Activated naive CD8-positive, alpha-beta T cell treated with anti-CD3 and anti-CD28 coated beads for 36 hours (primary cell): ENCODE data around the gene DZIP1. TPM values are rescaled to one million over a fixed set of nuclear protein-coding genes. Genes with fewer than 3 reads are reported as not detected.
"Not testable (repeated sequence)": the region's sequence is repeated elsewhere in the genome, so short reads cannot be mapped to it uniquely, and the experiment has no call there.

Experiments
- DNase-seq: peaks from one replicate; pipeline ENCODE4 v3.0.0; 2021
- H3K27ac Mint-ChIP-seq: one replicate; pipeline ENCODE4 v1.8.0; 2022; ENCODE audit warnings: mild to moderate bottlenecking, moderate library complexity, mixed read lengths
- H3K27me3 Mint-ChIP-seq: one replicate; pipeline ENCODE4 v1.8.0; 2022; ENCODE audit warnings: mild to moderate bottlenecking, mixed read lengths
- H3K36me3 Mint-ChIP-seq: one replicate; pipeline ENCODE4 v1.8.0; 2021; ENCODE audit warnings: mild to moderate bottlenecking, mixed read lengths
- H3K4me1 Mint-ChIP-seq: one replicate; pipeline ENCODE4 v1.8.0; 2021; ENCODE audit warnings: mixed read lengths
- H3K4me3 Mint-ChIP-seq: one replicate; pipeline ENCODE4 v1.8.0; 2022; ENCODE audit warnings: mild to moderate bottlenecking, moderate library complexity, mixed read lengths
- H3K9me3 Mint-ChIP-seq: one replicate; pipeline ENCODE4 v1.8.0; 2022; ENCODE audit warnings: mixed read lengths
- total RNA-seq, 2 experiments: library from RNA; stranded (reverse); gene quantifications; one replicate each; pipeline ENCODE4 v1.2.3, GENCODE V29; 2021

DZIP1 gene
- total RNA-seq, 2 experiments from 2014 or later: 0.36 to 1.1 TPM

DNA sequence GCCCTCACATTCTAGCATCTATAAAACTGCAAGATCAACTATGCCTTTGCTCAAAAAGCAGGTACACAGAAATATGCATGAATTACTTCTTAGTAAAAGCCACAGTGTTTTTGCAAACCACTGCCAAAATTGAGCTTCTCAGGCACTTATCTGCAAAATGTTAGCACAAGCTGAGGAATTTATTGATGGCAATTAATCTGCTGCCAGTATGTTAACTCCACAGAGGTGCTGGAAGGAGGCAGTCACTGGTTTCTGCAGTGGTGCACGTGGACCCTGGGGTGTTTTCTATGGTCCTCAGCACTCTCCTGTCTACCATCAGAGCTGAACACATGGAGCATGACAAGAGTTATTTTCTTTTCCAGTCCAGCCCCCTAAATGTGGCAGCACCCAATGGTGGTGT lies 47.8 kb downstream of the DZIP1 start:
- Mint-ChIP-seq H3K4me1 (no peaks in the 10 kb centered on the region), H3K9me3 (no peaks in the 10 kb centered on the region), H3K36me3 (no peaks in the 10 kb centered on the region), H3K27me3 (peaks cover 9% of the 10 kb centered on the region), H3K27ac (no peak overlapping the region), H3K4me3 (no peak overlapping the region)
- no peak for DNase-seq

DNA sequence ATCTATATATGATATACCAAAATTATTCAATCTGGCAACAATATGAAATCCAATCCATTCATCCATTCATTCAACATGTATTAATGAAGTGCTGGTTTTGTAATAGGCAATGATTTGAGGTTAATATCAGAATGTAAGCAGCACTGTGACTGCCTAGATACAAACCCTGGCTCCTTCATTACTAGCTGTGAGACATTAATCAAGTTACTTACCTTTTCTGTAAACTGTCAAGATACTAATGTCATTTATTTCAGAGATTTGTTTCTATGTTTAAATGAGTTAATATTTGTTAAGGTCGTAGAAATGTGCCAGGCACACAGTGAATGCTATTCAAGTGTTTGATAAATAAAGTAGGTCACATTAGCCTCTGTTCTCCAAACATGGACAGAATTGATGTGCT lies 51.0 kb downstream of the DZIP1 start:
- no peak overlapping the region for H3K27ac Mint-ChIP-seq
- no peaks in the 10 kb centered on the region for H3K36me3 Mint-ChIP-seq
- peaks cover 19% of the 10 kb centered on the region for H3K27me3 Mint-ChIP-seq
- no peak overlapping the region for H3K4me3 Mint-ChIP-seq
- no peaks in the 10 kb centered on the region for H3K9me3 Mint-ChIP-seq
- DNase-seq: no peak
- no peaks in the 10 kb centered on the region for H3K4me1 Mint-ChIP-seq

GRCh38 chr13:95588721-95589120 lies 55.8 kb downstream of the DZIP1 start:
- Mint-ChIP-seq H3K4me1 (no peaks in the 10 kb centered on the region), H3K27ac (no peak overlapping the region)

DNA sequence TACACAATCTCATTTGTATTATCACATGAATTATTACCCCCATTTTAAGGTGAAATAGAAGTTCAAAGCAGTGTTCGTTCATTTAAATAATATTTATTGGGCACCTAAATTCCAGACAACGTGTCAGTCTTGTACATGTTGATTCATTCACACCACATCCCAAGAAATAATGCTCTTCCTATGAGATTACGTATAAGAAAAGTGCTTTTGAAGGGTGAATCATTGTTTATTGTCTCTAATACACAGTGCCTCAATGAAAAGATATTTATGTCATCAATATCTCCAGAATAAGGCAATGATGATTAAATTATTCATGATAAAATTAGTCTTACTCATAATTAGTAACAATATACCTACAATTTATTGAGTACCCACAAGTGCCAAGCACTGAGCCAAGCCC lies 56.4 kb downstream of the DZIP1 start:
- Mint-ChIP-seq H3K36me3 (no peaks in the 10 kb centered on the region), H3K27ac (no peak overlapping the region), H3K9me3 (no peaks in the 10 kb centered on the region), H3K4me1 (no peaks in the 10 kb centered on the region), H3K4me3 (no peak overlapping the region), H3K27me3 (peaks cover 10% of the 10 kb centered on the region)
- DNase-seq: no peak

More at GRCh38 chr13:95588721-95589120, 55.8 kb downstream of the DZIP1 start:
- Mint-ChIP-seq H3K36me3 (no peaks in the 10 kb centered on the region), H3K4me3 (no peak overlapping the region), H3K27me3 (peaks cover 12% of the 10 kb centered on the region), H3K9me3 (no peaks in the 10 kb centered on the region)
- no peak for DNase-seq

DNA sequence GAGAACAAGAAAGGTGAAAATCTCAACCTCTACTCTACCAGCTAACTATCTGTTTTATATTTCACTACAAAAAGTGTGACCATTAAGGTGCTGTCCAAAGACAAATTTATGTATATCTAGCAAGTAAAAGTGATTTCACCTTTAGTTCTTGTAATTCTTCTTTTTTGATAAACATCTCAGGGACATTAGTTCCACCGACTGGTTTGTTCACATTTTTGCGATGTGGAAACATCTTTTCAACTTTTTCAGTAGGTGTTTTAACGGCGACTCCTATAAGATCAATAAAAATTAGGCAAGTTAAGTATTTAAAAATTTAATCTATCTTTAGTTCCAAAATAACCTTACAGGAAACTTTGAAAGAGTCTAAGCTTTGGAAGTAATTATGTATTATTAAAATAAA lies 58.6 kb downstream of the DZIP1 start:
- H3K4me1 Mint-ChIP-seq: no peaks in the 10 kb centered on the region
- peaks cover 9% of the 10 kb centered on the region for H3K27me3 Mint-ChIP-seq

GRCh38 chr13:95579303-95579702 lies 65.2 kb downstream of the DZIP1 start:
- Mint-ChIP-seq H3K27ac (no peak overlapping the region), H3K4me3 (no peak overlapping the region), H3K36me3 (no peaks in the 10 kb centered on the region), H3K27me3 (peaks cover 5% of the 10 kb centered on the region), H3K9me3 (no peaks in the 10 kb centered on the region), H3K4me1 (no peaks in the 10 kb centered on the region)
- DNase-seq: no peak

More for the DNA sequence above, 58.6 kb downstream of the DZIP1 start:
- no peak overlapping the region for H3K4me3 Mint-ChIP-seq
- H3K36me3 Mint-ChIP-seq: no peaks in the 10 kb centered on the region
- no peak for DNase-seq
- H3K27ac Mint-ChIP-seq: no peak overlapping the region
- H3K9me3 Mint-ChIP-seq: no peaks in the 10 kb centered on the region

GRCh38 chr13:95573221-95573620 lies 71.3 kb downstream of the DZIP1 start:
- Mint-ChIP-seq H3K27ac (no peak overlapping the region), H3K4me1 (no peaks in the 10 kb centered on the region), H3K27me3 (peaks cover 3% of the 10 kb centered on the region), H3K4me3 (no peak overlapping the region), H3K36me3 (no peaks in the 10 kb centered on the region), H3K9me3 (no peaks in the 10 kb centered on the region)
- no peak for DNase-seq

DNA sequence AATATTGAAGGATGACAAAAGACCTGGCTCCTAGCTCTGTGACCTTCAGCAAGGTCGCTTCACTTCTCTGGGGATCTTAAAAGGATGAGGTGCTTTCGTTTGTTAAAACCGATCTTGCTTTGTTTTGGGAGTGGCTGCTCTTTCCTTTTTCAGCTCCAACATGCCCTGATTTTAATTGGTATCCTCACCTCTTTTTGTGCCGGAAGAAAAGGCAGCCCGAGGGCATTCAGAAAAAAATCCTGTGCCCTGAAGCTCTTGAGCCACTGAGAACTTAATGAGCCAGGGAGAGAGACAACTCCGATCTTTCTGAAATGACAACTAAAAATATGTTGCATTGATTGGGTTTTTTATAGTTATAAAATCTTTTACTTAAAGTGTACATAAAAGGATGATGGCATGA lies 72.6 kb downstream of the DZIP1 start:
- Mint-ChIP-seq H3K9me3 (no peaks in the 10 kb centered on the region), H3K4me1 (no peaks in the 10 kb centered on the region), H3K4me3 (no peak overlapping the region), H3K27ac (no peak overlapping the region), H3K36me3 (no peaks in the 10 kb centered on the region), H3K27me3 (peaks cover 3% of the 10 kb centered on the region)
- no peak for DNase-seq

GRCh38 chr13:95570016-95570415 lies 74.5 kb downstream of the DZIP1 start:
- H3K9me3 Mint-ChIP-seq: peaks cover 2% of the 10 kb centered on the region
- no peaks in the 10 kb centered on the region for H3K36me3 Mint-ChIP-seq
- peaks cover 3% of the 10 kb centered on the region for H3K27me3 Mint-ChIP-seq
- no peaks in the 10 kb centered on the region for H3K4me1 Mint-ChIP-seq
- no peak overlapping the region for H3K4me3 Mint-ChIP-seq
- H3K27ac Mint-ChIP-seq: no peak overlapping the region
- DNase-seq: no peak

DNA sequence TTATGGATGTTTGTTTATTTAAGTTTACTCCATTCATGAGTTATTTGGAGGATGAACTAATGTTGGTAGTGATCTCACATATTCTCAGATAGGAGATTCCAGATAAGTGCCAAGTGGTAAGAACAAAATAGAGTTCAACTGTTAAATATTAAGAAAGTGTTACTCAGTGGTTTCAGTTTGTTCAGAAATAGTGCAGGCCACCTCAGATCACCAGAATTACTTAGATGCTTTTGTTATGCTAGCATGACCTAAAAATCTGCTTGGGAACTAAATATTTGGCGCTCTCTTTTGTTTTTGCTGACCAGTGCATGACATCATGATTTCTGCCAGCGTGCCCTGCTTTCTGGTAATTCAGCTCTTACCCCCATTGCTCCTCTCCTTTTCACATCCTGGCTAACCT lies 76.4 kb downstream of the DZIP1 start:
- H3K27ac Mint-ChIP-seq: no peak overlapping the region
- no peak for DNase-seq
- no peaks in the 10 kb centered on the region for H3K4me1 Mint-ChIP-seq
- peaks cover 3% of the 10 kb centered on the region for H3K27me3 Mint-ChIP-seq
- no peak overlapping the region for H3K4me3 Mint-ChIP-seq
- no peaks in the 10 kb centered on the region for H3K36me3 Mint-ChIP-seq
- H3K9me3 Mint-ChIP-seq: peaks cover 2% of the 10 kb centered on the region

DNA sequence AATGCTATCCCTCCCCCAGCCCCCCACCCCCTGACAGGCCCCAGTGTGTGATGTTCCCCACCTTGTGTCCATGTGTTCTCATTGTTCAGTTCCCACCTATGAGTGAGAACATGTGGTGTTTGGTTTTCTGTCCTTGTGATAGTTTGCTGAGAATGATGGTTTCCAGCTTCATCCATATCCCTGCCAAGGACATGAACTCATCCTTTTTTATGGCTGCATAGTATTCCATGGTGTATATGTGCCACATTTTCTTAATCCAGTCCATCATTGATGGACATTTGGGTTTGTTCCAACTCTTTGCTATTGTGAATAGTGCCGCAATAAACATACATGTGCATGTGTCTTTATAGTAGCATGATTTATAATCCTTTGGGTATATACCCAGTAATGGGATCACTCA lies 78.7 kb downstream of the DZIP1 start:
- H3K4me1 Mint-ChIP-seq, H3K4me3 Mint-ChIP-seq, DNase-seq, H3K27ac Mint-ChIP-seq, H3K27me3 Mint-ChIP-seq, H3K36me3 Mint-ChIP-seq, H3K9me3 Mint-ChIP-seq: not testable (repeated sequence)

GRCh38 chr13:95564733-95565291 lies 79.7 kb downstream of the DZIP1 start:
- peaks cover 2% of the 10 kb centered on the region for H3K9me3 Mint-ChIP-seq
- H3K27me3 Mint-ChIP-seq: peaks cover 8% of the 10 kb centered on the region
- no peaks in the 10 kb centered on the region for H3K4me1 Mint-ChIP-seq
- H3K36me3 Mint-ChIP-seq: no peaks in the 10 kb centered on the region
- H3K27ac Mint-ChIP-seq: no peak overlapping the region
- no peak overlapping the region for H3K4me3 Mint-ChIP-seq
- DNase-seq: no peak

DNA sequence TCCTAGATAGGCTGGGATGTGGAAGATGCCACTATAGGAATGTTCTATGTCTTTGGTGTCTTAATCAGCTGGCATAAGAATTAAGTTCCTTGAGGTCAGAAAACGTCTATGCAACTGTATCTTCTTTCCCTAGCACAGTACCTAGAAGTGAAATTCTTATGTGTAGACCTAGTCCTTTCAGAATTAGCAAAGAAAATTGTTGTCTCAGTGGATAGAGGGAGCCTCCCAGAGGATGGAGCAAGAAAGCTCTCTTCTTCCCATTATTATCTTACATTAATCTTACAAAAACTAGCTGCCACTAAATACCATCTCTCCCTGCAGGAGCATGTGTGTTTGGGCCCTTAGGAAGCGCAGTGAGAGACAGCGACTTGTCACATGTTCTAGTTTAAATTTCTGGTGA lies 80.4 kb downstream of the DZIP1 start:
- Mint-ChIP-seq H3K27me3 (peaks cover 8% of the 10 kb centered on the region), H3K27ac (no peak overlapping the region), H3K4me3 (no peak overlapping the region), H3K4me1 (no peaks in the 10 kb centered on the region), H3K36me3 (no peaks in the 10 kb centered on the region), H3K9me3 (peaks cover 2% of the 10 kb centered on the region)
- DNase-seq: no peak

DNA sequence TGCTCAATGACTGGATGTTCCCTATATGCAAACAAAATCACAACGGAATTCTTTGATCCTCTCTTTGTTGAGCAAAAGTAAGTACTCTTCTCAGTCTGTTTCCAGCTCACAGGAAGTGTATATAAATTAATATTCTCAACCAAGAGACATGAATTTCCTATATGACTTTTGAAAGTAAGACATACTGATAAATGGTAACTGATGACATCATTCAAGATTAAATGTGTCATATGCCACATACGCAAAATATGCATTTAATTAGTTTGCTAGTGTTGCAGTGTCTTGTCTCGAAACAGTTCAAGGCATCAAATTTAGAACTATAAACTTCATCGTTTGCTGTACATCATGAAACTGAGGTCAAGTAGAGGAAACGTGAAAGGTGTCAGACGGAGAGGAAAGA lies 84.1 kb downstream of the DZIP1 start:
- Mint-ChIP-seq H3K9me3 (no peaks in the 10 kb centered on the region), H3K27me3 (peaks cover 12% of the 10 kb centered on the region), H3K4me1 (no peaks in the 10 kb centered on the region), H3K27ac (no peak overlapping the region), H3K4me3 (no peak overlapping the region), H3K36me3 (no peaks in the 10 kb centered on the region)
- no peak for DNase-seq

DNA sequence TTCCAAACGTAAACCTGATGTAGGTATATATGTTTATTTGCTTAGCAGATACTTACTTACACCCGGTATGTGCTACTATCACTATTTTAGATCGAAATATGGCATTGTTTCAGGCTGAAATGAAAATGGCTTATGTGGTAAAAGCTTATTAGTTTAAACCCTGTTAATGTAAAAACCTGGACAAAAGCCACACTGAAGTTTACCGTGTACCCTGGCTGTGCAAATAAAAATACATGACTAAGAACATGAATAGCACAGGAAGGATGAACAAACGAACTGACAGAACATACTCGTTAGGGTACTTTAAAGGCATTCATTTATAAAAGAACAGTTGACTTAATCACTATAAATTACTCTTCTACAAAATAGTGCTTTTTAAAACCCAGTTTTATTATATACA lies 85.4 kb downstream of the DZIP1 start:
- Mint-ChIP-seq H3K4me1 (no peaks in the 10 kb centered on the region), H3K9me3 (no peaks in the 10 kb centered on the region), H3K36me3 (no peaks in the 10 kb centered on the region), H3K27me3 (peaks cover 25% of the 10 kb centered on the region), H3K27ac (no peak overlapping the region), H3K4me3 (no peak overlapping the region)
- no peak for DNase-seq

- no peak overlapping the region for H3K27ac Mint-ChIP-seq
- H3K36me3 Mint-ChIP-seq: no peaks in the 10 kb centered on the region
- no peak for DNase-seq
- no peak overlapping the region for H3K4me3 Mint-ChIP-seq
- H3K4me1 Mint-ChIP-seq: peaks cover 5% of the 10 kb centered on the region
- H3K9me3 Mint-ChIP-seq: no peaks in the 10 kb centered on the region
- H3K27me3 Mint-ChIP-seq: peaks cover 41% of the 10 kb centered on the region
Observed at GRCh38 chr13:95557013-95557412, 87.5 kb downstream of the DZIP1 start.
